Measurements from ENCODE around the gene S1PR4. TPM values are rescaled to one million over a fixed set of nuclear protein-coding genes. Genes with fewer than 3 reads are reported as not detected.
A peak's percentile ranks its signal among the peaks of the same experiment; 100 is the strongest.

The S1PR4 gene
- total RNA-seq, 2 donors from 2014 or later, result not detected

DNA sequence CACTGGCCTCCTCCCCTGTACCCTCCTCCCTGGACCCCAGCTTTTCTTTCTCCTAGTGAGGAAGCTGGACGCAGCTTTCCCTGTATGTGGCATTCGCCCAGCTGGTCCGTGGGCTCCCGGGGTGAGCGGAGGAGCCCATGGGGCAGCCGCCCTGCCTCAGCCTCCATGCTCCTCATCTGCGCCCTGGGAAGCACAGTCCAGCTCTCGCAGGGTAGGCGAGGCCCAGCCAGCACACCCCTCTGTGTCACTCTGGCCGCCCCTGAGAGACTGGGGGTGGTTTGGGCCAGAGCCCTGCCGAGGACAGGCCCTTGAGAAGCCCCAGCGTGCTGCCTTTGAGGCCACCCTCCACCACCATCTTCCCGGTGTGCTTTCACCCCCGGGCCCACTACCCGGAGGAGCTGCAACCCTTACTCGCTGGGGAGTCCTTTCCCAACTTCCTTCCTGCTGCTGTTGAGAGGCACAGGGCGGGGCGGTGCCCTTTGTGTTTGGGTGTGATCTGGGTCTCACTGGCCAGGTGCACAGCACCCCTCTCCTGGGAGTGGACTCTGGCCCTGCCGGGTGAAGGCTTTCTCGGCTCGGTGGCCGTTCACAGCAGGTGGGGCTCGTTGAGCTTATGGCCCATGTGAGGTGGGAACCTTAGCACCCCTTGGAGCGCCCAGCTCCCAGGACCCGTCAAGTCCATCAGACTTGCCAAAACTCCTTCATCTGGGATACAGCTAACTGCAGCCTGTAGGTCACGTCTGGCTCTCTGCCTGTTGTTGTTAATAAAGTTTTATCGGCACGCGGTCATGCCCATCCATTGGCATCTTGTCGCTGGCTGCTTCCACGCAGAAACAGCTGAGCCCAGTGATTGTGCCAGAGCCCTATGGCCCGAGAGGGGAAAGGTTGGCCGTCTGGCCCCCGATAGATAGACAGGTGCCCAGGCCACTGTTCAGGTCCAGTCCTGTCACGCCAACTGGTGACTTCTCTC lies 10.3 kb downstream of the S1PR4 start:
- DNase-seq, result no peak
- H3K4me1 Mint-ChIP-seq, result peaks cover 7% of the 10 kb centered on the region
- H3K9me3 Mint-ChIP-seq, result no peaks in the 10 kb centered on the region
- Histone ChIP-seq H3K36me3 (ENCODE audit: control insufficient read depth, insufficient read depth, low read length) (peaks cover 10% of the 10 kb centered on the region), H3K4me1 (ENCODE audit: control insufficient read depth, insufficient read depth, low read length) (no peaks in the 10 kb centered on the region), H3K9ac (ENCODE audit: extremely low read depth, low read length, poor library complexity, severe bottlenecking) (no peak overlapping the region), H3K27ac (ENCODE audit: low read depth, low read length) (no peak overlapping the region), H3K9me3 (ENCODE audit: control insufficient read depth, low read length) (no peaks in the 10 kb centered on the region), H3K27me3 (ENCODE audit: control insufficient read depth, insufficient read depth, low read length, poor library complexity, severe bottlenecking) (no peaks in the 10 kb centered on the region), H3K4me3 (ENCODE audit: low read length) (no peak overlapping the region)
- peaks cover 17% of the 10 kb centered on the region for H3K36me3 Mint-ChIP-seq (ENCODE audit: low read depth)
- no peak for TF ChIP-seq CTCF (conservative IDR thresholded peaks at IDR 0.05)
- H3K27ac Mint-ChIP-seq, result peak overlapping the region; percentile 64
- 96 to 98% methylated on average over 19 to 35 of the region's 35 CpGs for WGBS, 2 experiments (ENCODE audit: insufficient coverage in 1 of 2, insufficient read length in 1 of 2)
- H3K4me3 Mint-ChIP-seq, result no peak overlapping the region
- no peaks in the 10 kb centered on the region for H3K27me3 Mint-ChIP-seq (ENCODE audit: insufficient read depth)

GRCh38 chr19:3189702-3190469 lies 11.3 kb downstream of the S1PR4 start:
- WGBS, 2 experiments (ENCODE audit: insufficient coverage in 1 of 2, insufficient read length in 1 of 2), result 84 to 91% methylated on average over 11 to 28 of the region's 28 CpGs
- H3K27ac ChIP-seq (ENCODE audit: low read depth, low read length), result no peak overlapping the region
- H3K36me3 Mint-ChIP-seq (ENCODE audit: low read depth), result peaks cover 26% of the 10 kb centered on the region
- H3K9me3 Mint-ChIP-seq, result no peaks in the 10 kb centered on the region
- H3K4me1 Mint-ChIP-seq, result peaks cover 7% of the 10 kb centered on the region
- H3K9ac ChIP-seq (ENCODE audit: extremely low read depth, low read length, poor library complexity, severe bottlenecking), result no peak overlapping the region
- DNase-seq, result peak; percentile 65
- no peak overlapping the region for H3K27ac Mint-ChIP-seq
- H3K27me3 Mint-ChIP-seq (ENCODE audit: insufficient read depth), result no peaks in the 10 kb centered on the region
- H3K4me3 ChIP-seq (ENCODE audit: low read length), result no peak overlapping the region
- peaks cover 16% of the 10 kb centered on the region for H3K36me3 ChIP-seq (ENCODE audit: control insufficient read depth, insufficient read depth, low read length)
- H3K9me3 ChIP-seq (ENCODE audit: control insufficient read depth, low read length), result no peaks in the 10 kb centered on the region
- H3K4me3 Mint-ChIP-seq, result no peak overlapping the region
- TF ChIP-seq CTCF (conservative IDR thresholded peaks at IDR 0.05), result no peak
- no peaks in the 10 kb centered on the region for H3K4me1 ChIP-seq (ENCODE audit: control insufficient read depth, insufficient read depth, low read length)
- H3K27me3 ChIP-seq (ENCODE audit: control insufficient read depth, insufficient read depth, low read length, poor library complexity, severe bottlenecking), result no peaks in the 10 kb centered on the region

DNA sequence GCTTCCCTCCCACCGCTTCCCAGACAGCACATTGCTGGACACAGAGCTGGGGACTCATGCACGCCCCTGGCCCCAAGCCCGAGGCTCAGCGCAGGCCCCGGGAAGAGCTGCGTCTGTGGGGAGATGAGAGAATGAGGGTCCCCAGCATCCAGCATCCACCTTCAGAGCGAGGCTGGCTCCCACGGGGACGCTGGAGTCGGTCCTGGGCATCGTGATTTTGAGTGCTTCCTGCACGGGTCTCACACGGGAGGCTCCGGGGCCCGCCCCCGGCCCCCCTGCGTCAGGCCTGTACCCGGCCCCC lies 11.9 kb downstream of the S1PR4 start:
- Histone ChIP-seq H3K4me3 (ENCODE audit: low read length) (no peak overlapping the region), H3K36me3 (ENCODE audit: control insufficient read depth, insufficient read depth, low read length) (peaks cover 16% of the 10 kb centered on the region), H3K27me3 (ENCODE audit: control insufficient read depth, insufficient read depth, low read length, poor library complexity, severe bottlenecking) (no peaks in the 10 kb centered on the region), H3K27ac (ENCODE audit: low read depth, low read length) (no peak overlapping the region), H3K9ac (ENCODE audit: extremely low read depth, low read length, poor library complexity, severe bottlenecking) (no peak overlapping the region), H3K9me3 (ENCODE audit: control insufficient read depth, low read length) (no peaks in the 10 kb centered on the region), H3K4me1 (ENCODE audit: control insufficient read depth, insufficient read depth, low read length) (no peaks in the 10 kb centered on the region)
- 95 to 96% methylated on average over 10 to 18 of the region's 18 CpGs for WGBS, 2 experiments (ENCODE audit: insufficient coverage in 1 of 2, insufficient read length in 1 of 2)
- no peak for DNase-seq
- no peak for TF ChIP-seq CTCF (conservative IDR thresholded peaks at IDR 0.05)
- Mint-ChIP-seq H3K4me1 (peaks cover 7% of the 10 kb centered on the region), H3K27ac (no peak overlapping the region), H3K27me3 (ENCODE audit: insufficient read depth) (no peaks in the 10 kb centered on the region), H3K36me3 (ENCODE audit: low read depth) (peaks cover 28% of the 10 kb centered on the region), H3K9me3 (no peaks in the 10 kb centered on the region), H3K4me3 (no peak overlapping the region)

Data from endodermal cell (in vitro differentiated cells).